Fibroblast of the aortic adventitia (primary cell): ENCODE results near the gene LRFN2. TPM values are rescaled to one million over a fixed set of nuclear protein-coding genes. Genes with fewer than 3 reads are reported as not detected.

ENCODE experiments used
- DNase-seq: peaks from one replicate; pipeline ENCODE4 v3.0.0-alpha.2; 2010; ENCODE audit warnings: low read depth
- H3K4me3 ChIP-seq: 2 replicates; pipeline ENCODE4 v1.5.1; 2011; ENCODE audit warnings: low read depth, mild to moderate bottlenecking, control low read depth, low read length, moderate library complexity
- CTCF ChIP-seq: IDR thresholded peaks from 2 replicates; pipeline ENCODE4 v1.5.1; 2011; ENCODE audit warnings: mild to moderate bottlenecking, low read length, control low read depth, inconsistent platforms; ENCODE audit not compliant: insufficient read depth
- total RNA-seq: library from RNA; depleted of rRNA; stranded (reverse); fragments of >200 nt; gene quantifications from 2 replicates; pipeline ENCODE4 v1.2.3, GENCODE V29; 2012; ENCODE audit warnings: low replicate concordance

The LRFN2 gene
- total RNA-seq, 1 donor: not detected

- H3K4me3 ChIP-seq: no peak overlapping the region
- DNase-seq: no peak
- TF ChIP-seq CTCF: no peak
Observed at GRCh38 chr6:40472353-40472752, 114.8 kb downstream of the LRFN2 start.

GRCh38 chr6:40471243-40471642 is 115.9 kb downstream of the LRFN2 start:
- no peak for DNase-seq
- no peak overlapping the region for H3K4me3 ChIP-seq
- TF ChIP-seq CTCF: no peak

- no peak for DNase-seq
- no peak overlapping the region for H3K4me3 ChIP-seq
- TF ChIP-seq CTCF: no peak
Observed at GRCh38 chr6:40469323-40469722, 117.8 kb downstream of the LRFN2 start.

GRCh38 chr6:40466986-40467539 is 120.1 kb downstream of the LRFN2 start:
- no peak for DNase-seq
- H3K4me3 ChIP-seq: no peak overlapping the region
- TF ChIP-seq CTCF: no peak

GRCh38 chr6:40461643-40462042 is 125.5 kb downstream of the LRFN2 start:
- no peak overlapping the region for H3K4me3 ChIP-seq
- no peak for DNase-seq
- TF ChIP-seq CTCF: no peak

GRCh38 chr6:40460380-40460779 is 126.8 kb downstream of the LRFN2 start:
- TF ChIP-seq CTCF: no peak
- H3K4me3 ChIP-seq: no peak overlapping the region
- DNase-seq: no peak

- no peak for DNase-seq
- no peak for TF ChIP-seq CTCF
- no peak overlapping the region for H3K4me3 ChIP-seq
Observed at GRCh38 chr6:40457261-40457660, 129.9 kb downstream of the LRFN2 start.
